Esophagus muscularis mucosa (tissue), 4 donors: Measurements from ENCODE around the gene TRIM9. TPM values are rescaled to one million over a fixed set of nuclear protein-coding genes. Genes with fewer than 3 reads are reported as not detected.

ENCODE experiments used
- DNase-seq: peaks from one replicate; pipeline ENCODE4 v3.0.0-alpha.2; 2017; ENCODE audit errors: extremely low spot score
- H3K27ac ChIP-seq, 4 donors: fragments of 200-600 bp; sonication (generic); replicated peaks in 1 of 4; 1 replicate in 3 of 4; 2 replicates in 1 of 4; pipeline ENCODE4 v1.5.1; 2016 to 2019; ENCODE audit warnings: mild to moderate bottlenecking in 1 of 4
- H3K27me3 ChIP-seq, 4 donors: fragments of 200-600 bp; sonication (generic); one replicate each; pipeline versions ENCODE4 v1.5.1 to v1.6.0; 2016 to 2019
- H3K36me3 ChIP-seq, 4 donors: fragments of 200-600 bp; sonication (generic); one replicate each; pipeline ENCODE4 v1.5.1; 2016 to 2019
- H3K4me1 ChIP-seq, 4 donors: fragments of 200-600 bp; sonication (generic); one replicate each; pipeline ENCODE4 v1.5.1; 2016 to 2019
- H3K4me3 ChIP-seq, 4 donors: fragments of 200-600 bp; sonication (generic); 1 replicate in 2 of 4; 2 replicates in 2 of 4; pipeline ENCODE4 v1.5.1; 2016 to 2019; ENCODE audit warnings: mild to moderate bottlenecking in 4 of 4, moderate library complexity in 1 of 4
- H3K9me3 ChIP-seq, 4 donors: fragments of 200-600 bp; sonication (generic); 1 replicate in 3 of 4; 2 replicates in 1 of 4; pipeline ENCODE4 v1.5.1; 2016 to 2019
- EP300 ChIP-seq: sonication (generic); formaldehyde crosslinking; IDR thresholded peaks from one replicate; pipeline ENCODE4 v1.6.1; 2017; ENCODE audit warnings: antibody characterized with exemption
- POLR2A ChIP-seq: fragments of 450-650 bp; IDR thresholded peaks from one replicate; pipeline ENCODE4 v1.6.1; 2017; ENCODE audit warnings: antibody characterized with exemption, moderate library complexity, mild to moderate bottlenecking, low read depth
- POLR2AphosphoS5 ChIP-seq, 2 donors: sonication (generic); formaldehyde crosslinking; IDR thresholded peaks; one replicate each; pipeline ENCODE4 v1.6.1; 2017; ENCODE audit warnings: antibody characterized with exemption in 2 of 2
- WGBS: methylation state at CpG from one replicate; pipeline ENCODE4 v1.1.5; 2018; 5-methylcytosine and 5-hydroxymethylcytosine counted together
- intact Hi-C: fragments of 100-400 bp; cut with DNase I; formaldehyde crosslinking; loops from one replicate; pipeline ENCODE4 v1.15.1; 2023
- total RNA-seq, 4 donors: library from RNA; depleted of rRNA; stranded (reverse); fragments of >200 nt; gene quantifications; one replicate each; pipeline versions ENCODE4 v1.1.0 to v1.2.1, GENCODE V29; 2016
- TF ChIP-seq, protein P1 (sequence below), 3 experiments: fragments of 200-600 bp in 2 of 3; fragments of 450-650 bp in 1 of 3; sonication (generic) in 2 of 3; IDR thresholded peaks; one replicate each; pipeline ENCODE4 v1.5.1; 2017 to 2019; ENCODE audit warnings: antibody characterized with exemption in 3 of 3, mild to moderate bottlenecking in 2 of 3, moderate library complexity in 1 of 3

Gene TRIM9
- total RNA-seq, 4 donors from 2014 or later, result 0.58 to 1.7 (median 0.76) TPM

DNA sequence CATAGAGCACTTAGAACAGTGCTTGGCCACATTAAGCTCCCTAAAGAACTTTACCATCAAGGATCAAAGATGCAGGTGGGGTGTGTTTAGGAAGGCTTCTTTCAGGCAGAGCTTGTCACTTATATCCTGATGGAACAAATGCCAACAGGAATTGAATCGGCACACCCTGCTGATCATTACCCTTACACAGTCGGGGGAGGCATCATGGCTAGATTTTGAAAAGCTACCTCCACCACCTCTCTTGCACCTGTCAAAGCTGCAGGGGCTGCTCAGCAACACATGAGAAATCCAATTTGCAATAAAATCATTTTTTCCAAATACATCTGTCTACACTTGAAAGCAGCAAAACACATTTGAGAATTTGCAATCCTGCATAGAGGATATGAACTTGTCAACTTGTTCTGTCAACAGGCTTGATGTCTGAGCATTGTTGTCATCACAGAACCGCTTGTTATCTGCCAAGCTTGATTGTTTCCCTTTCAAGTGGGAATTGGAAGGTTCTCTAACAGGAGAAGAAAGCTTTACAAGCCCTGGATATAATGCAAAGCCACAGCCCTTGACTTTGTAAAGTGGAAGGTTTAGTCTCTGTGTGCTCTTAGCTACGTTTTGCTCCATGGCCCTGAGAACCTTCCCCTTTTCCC is 24.6 kb upstream of the TRIM9 start:
- Histone ChIP-seq H3K27me3 (no peaks in the 10 kb centered on the region), H3K9me3 (no peaks in the 10 kb centered on the region), H3K4me1 (peaks cover 0 to 13% (median 2%) of the 10 kb centered on the region in 4 donors), H3K4me3 (no peak overlapping the region), H3K27ac (no peak overlapping the region), H3K36me3 (no peaks in the 10 kb centered on the region)
- WGBS, result 88% methylated on average over 4 of the region's 4 CpGs
- intact Hi-C loops, result no loop called here
- TF ChIP-seq POLR2AphosphoS5 (IDR thresholded peaks at IDR 0.05) (no peak), POLR2A (no peak), EP300 (no peak)
- TF ChIP-seq, protein P1, sequence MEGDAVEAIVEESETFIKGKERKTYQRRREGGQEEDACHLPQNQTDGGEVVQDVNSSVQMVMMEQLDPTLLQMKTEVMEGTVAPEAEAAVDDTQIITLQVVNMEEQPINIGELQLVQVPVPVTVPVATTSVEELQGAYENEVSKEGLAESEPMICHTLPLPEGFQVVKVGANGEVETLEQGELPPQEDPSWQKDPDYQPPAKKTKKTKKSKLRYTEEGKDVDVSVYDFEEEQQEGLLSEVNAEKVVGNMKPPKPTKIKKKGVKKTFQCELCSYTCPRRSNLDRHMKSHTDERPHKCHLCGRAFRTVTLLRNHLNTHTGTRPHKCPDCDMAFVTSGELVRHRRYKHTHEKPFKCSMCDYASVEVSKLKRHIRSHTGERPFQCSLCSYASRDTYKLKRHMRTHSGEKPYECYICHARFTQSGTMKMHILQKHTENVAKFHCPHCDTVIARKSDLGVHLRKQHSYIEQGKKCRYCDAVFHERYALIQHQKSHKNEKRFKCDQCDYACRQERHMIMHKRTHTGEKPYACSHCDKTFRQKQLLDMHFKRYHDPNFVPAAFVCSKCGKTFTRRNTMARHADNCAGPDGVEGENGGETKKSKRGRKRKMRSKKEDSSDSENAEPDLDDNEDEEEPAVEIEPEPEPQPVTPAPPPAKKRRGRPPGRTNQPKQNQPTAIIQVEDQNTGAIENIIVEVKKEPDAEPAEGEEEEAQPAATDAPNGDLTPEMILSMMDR (IDR thresholded peaks at IDR 0.05), result no peak
- DNase-seq, result no peak

DNA sequence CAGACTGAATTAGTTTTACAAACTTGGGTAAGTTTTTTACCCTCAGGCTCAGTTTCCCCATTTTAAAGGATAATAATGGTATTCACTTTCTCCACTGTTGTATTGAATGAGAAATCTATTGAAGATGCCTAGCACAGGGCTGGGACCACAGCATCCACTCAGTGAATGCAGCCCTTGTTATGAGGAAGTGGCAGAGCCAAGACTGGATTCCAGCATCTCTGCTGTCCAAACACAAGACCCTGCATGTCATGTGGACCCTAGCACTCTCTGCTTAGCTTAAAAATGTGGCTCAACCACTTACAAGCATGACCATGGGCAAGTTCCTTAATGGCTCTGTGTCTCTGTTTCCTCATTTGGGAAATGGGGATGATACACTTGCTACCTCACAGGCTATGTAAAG is 24.1 kb upstream of the TRIM9 start:
- Histone ChIP-seq H3K4me1 (peaks cover 0 to 13% (median 2%) of the 10 kb centered on the region in 4 donors), H3K4me3 (no peak overlapping the region), H3K27me3 (no peaks in the 10 kb centered on the region), H3K27ac (no peak overlapping the region), H3K36me3 (no peaks in the 10 kb centered on the region), H3K9me3 (no peaks in the 10 kb centered on the region)
- intact Hi-C loops, result no loop called here
- TF ChIP-seq POLR2AphosphoS5 (IDR thresholded peaks at IDR 0.05), result no peak
- TF ChIP-seq EP300, result no peak
- DNase-seq, result no peak

DNA sequence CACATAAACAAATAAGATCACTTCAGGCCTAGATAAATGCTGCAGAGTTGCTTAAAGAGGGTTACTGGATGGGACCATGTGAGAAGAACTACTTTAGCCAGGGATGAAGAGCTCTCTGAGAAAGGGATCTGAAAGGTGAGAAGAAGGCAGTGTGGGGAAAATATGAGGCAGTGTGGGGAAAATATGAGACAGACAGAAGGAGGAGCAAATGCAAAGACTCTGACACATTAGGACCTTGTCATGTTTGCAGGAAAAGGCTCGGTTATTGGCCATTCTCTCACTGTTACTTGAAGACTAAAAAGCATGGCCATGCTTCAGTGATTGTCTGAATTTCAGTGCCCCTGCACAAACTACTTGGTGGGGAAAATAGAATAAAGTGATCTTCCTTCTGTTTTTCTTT is 22.7 kb upstream of the TRIM9 start:
- no peak overlapping the region for H3K27ac ChIP-seq
- H3K36me3 ChIP-seq, result no peaks in the 10 kb centered on the region
- 82% methylated on average over 1 of the region's 1 CpG for WGBS
- no peaks in the 10 kb centered on the region for H3K27me3 ChIP-seq
- H3K4me1 ChIP-seq, result peaks cover 0 to 13% (median 2%) of the 10 kb centered on the region in 4 donors
- TF ChIP-seq POLR2AphosphoS5 (IDR thresholded peaks at IDR 0.05) (no peak), EP300 (no peak), POLR2A (no peak)
- TF ChIP-seq, protein P1 (IDR thresholded peaks at IDR 0.05), result no peak
- H3K4me3 ChIP-seq, result no peak overlapping the region
- intact Hi-C loops, result no loop called here
- H3K9me3 ChIP-seq, result no peaks in the 10 kb centered on the region
- no peak for DNase-seq

DNA sequence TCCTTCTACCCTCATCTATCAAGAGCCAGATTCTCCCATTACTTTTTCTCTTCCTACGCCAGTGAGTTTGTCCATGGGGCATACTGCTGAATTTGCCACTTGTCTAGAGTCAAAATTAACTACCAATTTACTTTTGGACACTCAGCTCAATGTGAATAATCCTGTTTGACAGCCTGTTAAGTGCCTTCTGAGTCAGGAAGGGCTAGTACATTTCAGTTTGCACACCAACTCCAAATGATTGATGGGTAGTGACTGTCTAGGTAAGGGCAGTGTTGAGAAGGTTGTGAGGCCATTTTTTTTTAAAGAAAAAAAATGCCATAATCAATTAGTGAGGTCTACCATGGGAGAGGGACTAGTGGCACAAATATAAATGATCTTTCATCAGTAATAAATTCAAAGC is 21.8 kb upstream of the TRIM9 start:
- Histone ChIP-seq H3K36me3 (no peaks in the 10 kb centered on the region), H3K27me3 (no peaks in the 10 kb centered on the region), H3K4me3 (no peak overlapping the region), H3K27ac (no peak overlapping the region), H3K4me1 (peaks cover 0 to 8% (median 1%) of the 10 kb centered on the region in 4 donors), H3K9me3 (no peaks in the 10 kb centered on the region)
- TF ChIP-seq POLR2AphosphoS5 (IDR thresholded peaks at IDR 0.05) (no peak), EP300 (no peak), POLR2A (no peak)
- TF ChIP-seq, protein P1 (IDR thresholded peaks at IDR 0.05), result no peak
- no peak for DNase-seq
- WGBS, result 91% methylated on average over 1 of the region's 1 CpG
- intact Hi-C loops, result no loop called here

DNA sequence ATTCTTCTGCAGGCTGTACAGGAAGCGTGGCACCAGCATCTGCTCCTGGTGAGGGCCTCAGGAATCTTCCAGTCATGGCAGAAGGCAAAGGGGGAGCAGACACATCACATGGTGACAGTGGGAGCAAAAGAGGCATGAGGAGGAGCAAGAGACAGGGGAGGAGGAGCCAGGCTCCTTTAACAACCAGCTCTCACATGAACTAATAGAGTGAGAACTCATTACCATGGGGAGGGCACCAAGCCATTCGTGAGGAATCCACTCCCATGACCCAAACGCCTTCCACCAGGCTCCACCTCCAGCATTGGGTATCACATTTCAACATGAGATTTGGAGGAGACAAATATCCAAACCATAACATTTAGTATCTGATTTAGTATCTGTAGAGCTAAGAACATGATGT is 14.7 kb upstream of the TRIM9 start:
- Histone ChIP-seq H3K27me3 (peaks cover 0 to 14% (median 0%) of the 10 kb centered on the region in 4 donors), H3K4me1 (no peaks in the 10 kb centered on the region), H3K9me3 (no peaks in the 10 kb centered on the region), H3K27ac (no peak overlapping the region), H3K4me3 (no peak overlapping the region), H3K36me3 (no peaks in the 10 kb centered on the region)
- 59% methylated on average over 3 of the region's 3 CpGs for WGBS
- no peak for TF ChIP-seq POLR2A
- TF ChIP-seq, protein P1 (IDR thresholded peaks at IDR 0.05), result no peak
- no peak for DNase-seq
- intact Hi-C loops, result no loop called here
